Fibroblast of villous mesenchyme (primary cell): ENCODE data around the gene MAGI1. TPM values are rescaled to one million over a fixed set of nuclear protein-coding genes. Genes with fewer than 3 reads are reported as not detected.

Experiments
- DNase-seq: peaks from one replicate; pipeline ENCODE4 v3.0.0-alpha.2; 2010; ENCODE audit warnings: low read depth
- H3K4me3 ChIP-seq: 2 replicates; pipeline ENCODE4 v1.5.1; 2011; ENCODE audit warnings: low read depth, mild to moderate bottlenecking, low read length
- total RNA-seq: library from RNA; depleted of rRNA; stranded (reverse); fragments of >200 nt; gene quantifications from 2 replicates; pipeline ENCODE4 v1.2.3, GENCODE V29; 2012
- TF ChIP-seq, protein P1 (sequence below): IDR thresholded peaks from 2 replicates; pipeline ENCODE4 v1.5.1; 2012; ENCODE audit warnings: low read depth, mild to moderate bottlenecking, low read length; ENCODE audit not compliant: insufficient read depth

Gene MAGI1
- total RNA-seq, 1 donor = 20.7 TPM

DNA sequence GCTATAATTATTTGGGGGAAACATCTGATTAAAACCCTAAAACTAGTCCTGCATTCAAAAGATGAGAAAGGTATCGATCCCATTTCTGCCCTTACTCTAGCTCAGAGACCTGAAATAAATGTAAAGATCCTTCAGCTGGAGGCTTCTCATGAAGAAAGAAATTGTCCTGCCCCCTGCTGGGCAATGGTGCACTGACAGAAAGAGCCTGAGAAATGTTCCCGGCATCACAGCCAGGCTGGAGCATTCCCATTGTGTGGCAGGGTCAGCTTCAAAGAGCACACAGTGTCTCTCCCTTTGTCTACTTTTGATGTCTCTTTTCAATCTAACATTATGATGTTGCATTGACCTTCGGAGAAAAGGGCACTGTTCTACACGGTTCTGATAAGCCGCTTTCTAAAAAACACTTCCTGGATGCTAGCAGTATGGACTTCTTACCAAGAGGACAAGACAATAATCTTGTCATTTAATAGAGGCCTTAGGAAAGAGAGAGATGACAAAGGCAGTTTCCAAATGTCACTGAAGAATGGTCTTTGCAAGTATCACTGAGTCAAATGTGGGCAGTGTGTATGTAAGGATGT is 287.5 kb downstream of the MAGI1 start:
- H3K4me3 ChIP-seq = no peak overlapping the region
- DNase-seq = peak; percentile 35
- TF ChIP-seq, protein P1, sequence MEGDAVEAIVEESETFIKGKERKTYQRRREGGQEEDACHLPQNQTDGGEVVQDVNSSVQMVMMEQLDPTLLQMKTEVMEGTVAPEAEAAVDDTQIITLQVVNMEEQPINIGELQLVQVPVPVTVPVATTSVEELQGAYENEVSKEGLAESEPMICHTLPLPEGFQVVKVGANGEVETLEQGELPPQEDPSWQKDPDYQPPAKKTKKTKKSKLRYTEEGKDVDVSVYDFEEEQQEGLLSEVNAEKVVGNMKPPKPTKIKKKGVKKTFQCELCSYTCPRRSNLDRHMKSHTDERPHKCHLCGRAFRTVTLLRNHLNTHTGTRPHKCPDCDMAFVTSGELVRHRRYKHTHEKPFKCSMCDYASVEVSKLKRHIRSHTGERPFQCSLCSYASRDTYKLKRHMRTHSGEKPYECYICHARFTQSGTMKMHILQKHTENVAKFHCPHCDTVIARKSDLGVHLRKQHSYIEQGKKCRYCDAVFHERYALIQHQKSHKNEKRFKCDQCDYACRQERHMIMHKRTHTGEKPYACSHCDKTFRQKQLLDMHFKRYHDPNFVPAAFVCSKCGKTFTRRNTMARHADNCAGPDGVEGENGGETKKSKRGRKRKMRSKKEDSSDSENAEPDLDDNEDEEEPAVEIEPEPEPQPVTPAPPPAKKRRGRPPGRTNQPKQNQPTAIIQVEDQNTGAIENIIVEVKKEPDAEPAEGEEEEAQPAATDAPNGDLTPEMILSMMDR = peak; percentile 77

DNA sequence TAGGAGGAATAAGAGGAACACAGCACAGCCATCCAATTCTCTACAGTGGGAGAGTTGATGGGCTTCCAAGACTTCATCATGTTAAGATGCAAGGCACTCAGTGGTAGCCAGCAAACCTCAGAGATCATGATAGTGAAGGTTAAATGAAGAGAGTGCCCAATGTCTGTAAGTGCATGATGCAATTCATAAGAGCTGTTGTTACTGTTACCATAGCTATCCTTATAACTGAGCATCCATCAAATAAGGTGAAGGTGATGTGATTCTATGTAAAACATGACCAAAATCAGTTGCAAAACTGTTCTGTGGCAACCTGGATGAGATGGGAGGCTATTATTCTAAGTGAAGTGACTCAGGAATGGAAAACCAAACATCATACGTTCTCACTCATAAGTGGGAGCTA is 289.7 kb downstream of the MAGI1 start:
- TF ChIP-seq, protein P1 = no peak
- DNase-seq = peak; percentile 8
- H3K4me3 ChIP-seq = no peak overlapping the region

DNA sequence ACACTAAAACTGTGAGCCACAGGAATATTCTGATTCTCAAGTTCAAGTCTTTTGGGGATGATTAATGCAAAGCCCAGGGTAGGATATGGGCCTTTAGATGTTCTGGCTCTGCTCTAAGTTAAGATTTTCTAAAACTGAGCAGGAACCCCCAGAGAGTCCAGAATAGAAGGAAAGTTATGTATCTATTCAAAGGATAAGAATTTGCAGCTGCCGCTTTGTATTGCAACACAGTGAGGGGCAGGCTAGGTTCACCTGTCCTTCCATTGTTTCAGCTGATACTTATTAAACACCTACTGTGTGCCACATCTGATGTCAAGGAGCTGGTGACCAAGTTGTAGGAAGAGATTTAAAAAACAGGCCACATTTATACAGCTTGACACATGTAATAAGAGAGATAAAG is 290.4 kb downstream of the MAGI1 start:
- H3K4me3 ChIP-seq = no peak overlapping the region
- DNase-seq = no peak
- TF ChIP-seq, protein P1 = no peak

- TF ChIP-seq, protein P1 = no peak
- no peak for DNase-seq
- no peak overlapping the region for H3K4me3 ChIP-seq
Observed at GRCh38 chr3:65746848-65747247, 291.9 kb downstream of the MAGI1 start.

DNA sequence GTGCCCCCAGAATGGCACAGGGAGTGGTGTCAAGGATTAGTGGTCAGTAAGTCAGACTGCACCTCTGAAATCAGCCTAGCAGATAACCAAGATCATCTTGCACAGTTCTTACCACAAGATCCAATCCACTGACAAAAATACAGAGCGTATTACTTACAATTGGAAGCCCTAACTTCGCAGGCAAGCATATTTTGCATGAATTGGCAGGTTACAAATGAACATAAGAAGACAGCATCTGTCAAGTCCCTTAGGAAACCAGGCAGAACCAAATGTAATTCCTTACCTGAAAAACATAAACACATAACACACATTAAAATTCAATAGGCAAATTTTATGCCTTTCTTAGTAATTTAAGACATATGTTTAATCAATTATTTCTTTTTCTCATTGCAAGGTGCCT is 293.4 kb downstream of the MAGI1 start:
- H3K4me3 ChIP-seq = no peak overlapping the region
- TF ChIP-seq, protein P1 = no peak
- DNase-seq = no peak

- TF ChIP-seq, protein P1 = no peak
- no peak overlapping the region for H3K4me3 ChIP-seq
- DNase-seq = peak; percentile 28
Observed at GRCh38 chr3:65742914-65743313, 295.8 kb downstream of the MAGI1 start.

DNA sequence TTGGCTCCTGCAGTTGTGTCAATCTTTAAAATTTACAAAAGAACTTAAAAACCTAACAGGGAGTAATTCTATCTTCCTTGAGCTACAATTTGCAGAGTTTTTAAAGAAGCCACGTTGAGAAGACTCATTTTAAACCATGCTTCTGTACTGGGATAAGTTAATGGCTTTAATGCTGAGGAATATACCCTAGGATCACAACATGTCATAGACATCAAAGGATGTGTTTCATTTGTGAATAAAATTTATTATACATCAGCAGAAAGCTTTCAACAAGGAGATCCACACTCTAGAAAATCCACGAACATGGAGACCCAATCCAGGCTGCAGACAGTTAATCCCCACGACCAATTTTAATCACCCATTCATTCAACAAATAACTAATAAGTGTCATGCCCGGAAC is 297.2 kb downstream of the MAGI1 start:
- TF ChIP-seq, protein P1 = no peak
- no peak for DNase-seq
- no peak overlapping the region for H3K4me3 ChIP-seq
